Activated naive CD4-positive, alpha-beta T cell treated with anti-CD3 and anti-CD28 coated beads, Interleukin-2, amount 50 U/mL, for 72 hours (primary cell): ENCODE data around the gene SNAP29. TPM values are rescaled to one million over a fixed set of nuclear protein-coding genes. Genes with fewer than 3 reads are reported as not detected.
"Not testable (repeated sequence)": the region's sequence is repeated elsewhere in the genome, so short reads cannot be mapped to it uniquely, and the experiment has no call there.

Experiments used
- ATAC-seq, 2 donors: fragments of 150-1000 bp; cut with Tn5 transposase; 2 replicates each; pipeline ENCODE4 v1.10.0; 2021; ENCODE audit warnings: mild to moderate bottlenecking in 2 of 2, moderate library complexity in 2 of 2
- DNase-seq, 2 donors: peaks; one replicate each; pipeline ENCODE4 v3.0.0; 2021 to 2022; ENCODE audit warnings: low spot score in 2 of 2
- H3K27ac Mint-ChIP-seq, 2 donors: one replicate each; pipeline ENCODE4 v1.8.0; 2022; ENCODE audit warnings: mild to moderate bottlenecking in 2 of 2, mixed read lengths in 2 of 2
- H3K36me3 Mint-ChIP-seq, 2 donors: one replicate each; pipeline ENCODE4 v1.8.0; 2022; ENCODE audit warnings: mixed read lengths in 2 of 2
- H3K9me3 Mint-ChIP-seq, 2 donors: one replicate each; pipeline ENCODE4 v1.8.0; 2022; ENCODE audit warnings: mixed read lengths in 2 of 2
- total RNA-seq, 2 donors: library from RNA; stranded (reverse); gene quantifications; one replicate each; pipeline ENCODE4 v1.2.3, GENCODE V29; 2022

Gene SNAP29
- total RNA-seq, 2 donors from 2014 or later, result 25.2 to 25.6 TPM

DNA sequence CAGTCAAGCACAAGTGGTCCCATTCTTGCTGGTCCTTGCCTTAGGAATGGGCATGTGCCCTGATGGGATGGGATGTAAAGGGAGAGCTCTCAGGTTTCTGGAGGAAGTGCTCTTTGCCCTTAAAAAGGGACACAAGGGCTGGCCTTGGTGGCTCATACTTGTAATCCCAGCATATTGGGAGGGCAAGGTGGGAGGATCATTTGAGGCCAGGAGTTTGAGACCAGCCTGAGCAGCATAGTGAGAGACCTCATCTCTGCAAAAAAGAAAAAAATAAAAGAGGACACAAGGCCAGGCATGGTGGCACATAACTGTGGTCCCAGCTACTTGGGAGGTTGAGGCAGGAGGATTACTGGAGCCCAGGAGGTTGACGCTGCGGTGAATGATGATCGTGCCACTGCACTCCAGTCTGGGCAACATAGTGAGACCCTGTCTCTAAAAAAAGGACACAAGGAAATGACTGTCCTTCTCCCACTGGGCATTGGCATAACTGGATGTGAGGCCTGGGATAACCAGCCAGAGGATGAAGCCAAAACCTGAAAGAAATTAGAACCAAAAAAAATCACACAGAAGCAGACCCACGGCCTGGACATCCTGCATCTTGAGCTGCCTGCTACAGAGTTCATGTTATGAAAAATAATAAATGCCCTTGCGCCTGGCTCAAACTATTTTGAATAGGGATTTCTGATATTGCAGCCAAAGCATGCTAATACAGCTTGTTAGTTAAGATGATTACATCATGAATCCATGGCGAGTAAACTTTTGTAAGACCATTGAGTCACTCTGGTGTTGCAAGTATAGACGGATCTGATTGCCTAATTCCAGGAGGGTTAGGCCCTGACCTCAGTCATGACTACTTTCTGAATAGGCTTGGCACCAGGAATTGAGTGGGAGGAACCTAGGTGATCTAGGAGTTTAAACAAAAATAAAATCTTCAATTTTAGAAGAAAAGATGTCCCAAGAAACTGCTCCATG is 45.5 kb downstream of the SNAP29 start:
- H3K9me3 Mint-ChIP-seq, result no peaks in the 10 kb centered on the region
- no peak overlapping the region for H3K27ac Mint-ChIP-seq
- DNase-seq (no peak), ATAC-seq (no peak)
- no peaks in the 10 kb centered on the region for H3K36me3 Mint-ChIP-seq

- Mint-ChIP-seq H3K36me3 (no peaks in the 10 kb centered on the region), H3K27ac (no peak overlapping the region), H3K9me3 (no peaks in the 10 kb centered on the region)
- ATAC-seq, result no peak
- no peak for DNase-seq
Measured at GRCh38 chr22:20904980-20905355, 46.2 kb downstream of the SNAP29 start.

DNA sequence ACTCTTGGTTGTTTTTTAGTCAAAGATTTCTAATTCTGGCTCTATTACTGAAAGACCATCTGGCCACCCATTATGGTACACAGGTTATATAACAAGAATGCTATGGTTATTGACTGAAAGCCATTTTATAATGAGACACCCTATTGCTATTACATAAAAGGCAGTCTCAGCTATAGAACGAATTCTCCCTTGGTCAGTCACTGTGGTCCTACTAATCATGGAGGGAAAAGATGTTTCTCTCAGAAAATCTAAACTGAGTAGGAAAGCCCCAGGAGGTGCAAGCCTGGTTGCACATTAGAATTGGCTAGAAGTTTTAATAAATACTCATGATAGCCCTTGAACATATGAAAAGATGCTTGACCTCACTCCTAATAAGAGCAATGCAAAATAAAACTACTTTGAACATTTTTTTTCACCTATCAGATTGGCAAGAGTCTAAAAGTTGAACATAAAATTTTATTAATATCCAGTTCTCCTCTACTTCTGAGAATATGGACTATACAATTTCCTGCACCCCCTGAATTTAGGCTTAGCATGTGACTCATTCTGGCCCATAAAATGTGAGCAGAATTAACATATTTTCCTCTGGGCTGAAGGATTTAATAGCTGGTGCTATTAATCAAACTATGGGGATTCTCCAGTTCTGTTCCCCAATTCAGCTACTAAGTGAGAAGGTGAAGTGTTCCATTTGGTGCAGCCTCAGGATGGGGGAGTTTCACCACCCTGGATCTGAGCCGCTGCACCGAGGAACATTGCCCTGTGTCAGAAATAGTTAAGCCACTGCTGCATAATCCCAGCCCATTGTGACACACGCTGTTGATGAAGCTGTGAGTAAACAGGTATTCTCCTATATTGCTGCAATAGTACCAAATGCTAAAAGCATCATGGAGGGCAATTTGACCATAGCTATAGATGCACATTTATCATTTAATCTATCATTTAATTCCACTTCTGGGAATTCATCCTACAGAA is 46.9 kb downstream of the SNAP29 start:
- DNase-seq (no peak), ATAC-seq (no peak)
- Mint-ChIP-seq H3K27ac (no peak overlapping the region), H3K9me3 (no peaks in the 10 kb centered on the region), H3K36me3 (no peaks in the 10 kb centered on the region)

DNA sequence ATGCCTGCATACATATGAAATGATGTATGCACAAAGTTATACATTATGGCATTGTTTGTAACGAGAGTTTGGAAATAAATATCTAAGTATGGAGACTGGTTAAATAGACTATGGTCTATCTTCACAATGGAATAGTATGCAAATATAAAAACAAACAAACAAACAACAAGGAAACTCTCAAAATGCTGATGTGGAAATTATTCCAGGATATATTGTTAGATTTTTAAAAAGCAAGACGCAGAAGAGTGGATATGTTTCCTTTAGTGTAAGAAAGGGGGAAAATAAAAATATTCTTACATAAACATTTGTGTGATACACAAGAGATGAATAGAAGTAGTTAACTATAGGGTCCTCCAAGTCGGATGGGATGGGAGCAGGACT is 47.6 kb downstream of the SNAP29 start:
- no peaks in the 10 kb centered on the region for H3K36me3 Mint-ChIP-seq
- H3K27ac Mint-ChIP-seq, result no peak overlapping the region
- no peak for ATAC-seq
- DNase-seq, result no peak
- H3K9me3 Mint-ChIP-seq, result no peaks in the 10 kb centered on the region

GRCh38 chr22:20908717-20909116 is 49.9 kb downstream of the SNAP29 start:
- H3K36me3 Mint-ChIP-seq, ATAC-seq, DNase-seq, H3K9me3 Mint-ChIP-seq, H3K27ac Mint-ChIP-seq: not testable (repeated sequence)

GRCh38 chr22:20909543-20910303 is 50.9 kb downstream of the SNAP29 start:
- H3K27ac Mint-ChIP-seq, result no peak overlapping the region
- ATAC-seq (no peak), DNase-seq (no peak)
- H3K36me3 Mint-ChIP-seq, result no peaks in the 10 kb centered on the region
- H3K9me3 Mint-ChIP-seq, result no peaks in the 10 kb centered on the region

DNA sequence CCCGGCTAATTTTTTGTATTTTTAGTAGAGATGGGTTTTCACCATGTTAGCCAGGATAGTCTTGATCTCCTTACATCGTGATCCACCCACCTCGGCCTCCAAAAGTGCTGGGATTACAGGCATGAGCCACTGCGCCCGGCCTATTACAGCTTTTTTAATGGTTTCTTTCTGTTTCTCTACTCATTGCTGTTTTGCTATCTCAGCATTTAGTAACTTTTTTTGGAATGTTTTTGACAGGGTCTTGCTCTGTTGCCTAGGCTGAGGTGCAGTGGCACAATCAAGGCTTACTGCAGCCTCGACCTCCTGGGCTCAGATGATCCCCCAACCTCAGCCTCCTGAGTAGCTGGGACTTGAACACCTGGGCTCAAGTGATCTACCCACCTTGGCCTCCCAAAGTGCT is 53.7 kb downstream of the SNAP29 start:
- Mint-ChIP-seq H3K9me3 (no peaks in the 10 kb centered on the region), H3K36me3 (no peaks in the 10 kb centered on the region), H3K27ac (peak overlapping the region in 1 of 2 donors; percentile 48)
- no peak for ATAC-seq
- no peak for DNase-seq

GRCh38 chr22:20916916-20917810 is 58.4 kb downstream of the SNAP29 start, which contains the start of gene CRKL:
TSS of gene CRKL (plus strand) at chr22:20917407. CDS start at chr22:20917935, 528 bp downstream.
- DNase-seq (peak; percentile 93 to 98), ATAC-seq (peak; percentile 93 to 99)
- Mint-ChIP-seq H3K36me3 (peaks cover 20 to 23% of the 10 kb centered on the region in 2 donors), H3K9me3 (no peaks in the 10 kb centered on the region), H3K27ac (peak within 1 kb of the TSS; percentile 92 to 94)

DNA sequence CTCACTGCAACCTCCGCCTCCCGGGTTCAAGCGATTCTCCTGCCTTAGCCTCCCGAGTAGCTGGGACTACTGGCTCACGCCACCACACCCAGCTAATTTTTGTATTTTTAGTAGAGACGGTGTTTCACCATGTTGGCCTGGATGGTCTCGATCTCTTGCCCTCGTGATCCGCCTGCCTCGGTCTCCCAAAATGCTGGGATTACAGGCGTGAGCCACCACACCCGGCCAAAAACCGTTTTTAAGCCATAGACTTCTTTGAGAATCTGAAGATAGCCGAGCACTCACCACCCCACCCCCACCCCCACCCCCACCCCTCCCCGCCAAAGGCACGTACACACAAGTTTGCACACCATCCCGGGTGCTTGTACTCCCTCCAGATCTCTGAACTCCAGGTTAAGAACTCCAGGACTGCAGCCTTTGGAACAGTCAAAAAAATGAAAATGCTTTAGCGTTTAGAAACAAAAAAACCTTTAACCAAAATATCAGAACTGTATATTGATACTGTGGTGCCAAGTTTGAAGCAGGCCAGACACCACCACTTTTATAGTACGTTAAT is 59.9 kb downstream of the SNAP29 start:
- no peak for ATAC-seq
- no peak for DNase-seq
- Mint-ChIP-seq H3K9me3 (no peaks in the 10 kb centered on the region), H3K36me3 (peaks cover 20 to 23% of the 10 kb centered on the region in 2 donors), H3K27ac (peak overlapping the region; percentile 92 to 94)

GRCh38 chr22:20919718-20920117 is 60.9 kb downstream of the SNAP29 start:
- Mint-ChIP-seq H3K27ac (peak overlapping the region in 1 of 2 donors; percentile 94), H3K36me3 (peaks cover 20 to 23% of the 10 kb centered on the region in 2 donors)
- no peak for DNase-seq

GRCh38 chr22:20920881-20921203 is 62.0 kb downstream of the SNAP29 start:
- ATAC-seq, result no peak
- Mint-ChIP-seq H3K27ac (no peak overlapping the region), H3K9me3 (no peaks in the 10 kb centered on the region), H3K36me3 (peaks cover 20 to 23% of the 10 kb centered on the region in 2 donors)
- no peak for DNase-seq

More at GRCh38 chr22:20919718-20920117, 60.9 kb downstream of the SNAP29 start:
- no peaks in the 10 kb centered on the region for H3K9me3 Mint-ChIP-seq
- no peak for ATAC-seq

DNA sequence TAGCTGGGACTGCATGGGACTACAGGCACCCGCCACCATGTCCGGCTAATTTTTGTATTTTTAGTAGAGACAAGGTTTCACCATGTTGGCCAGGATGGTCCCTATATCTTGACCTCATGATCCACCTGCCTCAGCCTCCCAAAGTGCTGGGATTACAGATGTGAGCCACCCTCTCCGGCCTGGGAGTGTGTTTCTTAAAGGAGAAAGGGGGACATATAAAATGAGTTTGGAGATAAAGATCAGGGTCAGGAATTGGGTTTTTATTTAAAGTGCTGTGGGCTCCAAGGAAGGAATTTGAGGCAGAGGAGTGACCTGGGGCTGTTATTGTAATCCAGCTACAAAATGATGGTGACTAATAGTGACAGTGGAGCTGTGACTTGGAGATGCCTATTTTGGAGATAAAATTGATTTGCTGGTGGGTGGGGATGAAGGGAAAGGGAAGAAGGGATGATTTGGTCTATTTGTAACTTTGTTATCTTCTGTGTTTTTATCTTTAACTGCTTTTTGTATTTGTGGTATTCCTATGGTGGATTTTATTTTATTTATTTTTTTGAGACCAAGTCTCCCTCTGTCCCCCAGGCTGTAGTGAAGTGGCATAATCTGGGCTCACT is 63.4 kb downstream of the SNAP29 start:
- DNase-seq (no peak), ATAC-seq (no peak)
- no peak overlapping the region for H3K27ac Mint-ChIP-seq
- no peaks in the 10 kb centered on the region for H3K9me3 Mint-ChIP-seq
- H3K36me3 Mint-ChIP-seq, result peaks cover 20 to 23% of the 10 kb centered on the region in 2 donors

- Mint-ChIP-seq H3K36me3 (peaks cover 0 to 18% of the 10 kb centered on the region in 2 donors), H3K9me3 (no peaks in the 10 kb centered on the region)
- ATAC-seq, result no peak
Measured at GRCh38 chr22:20926243-20926642, 67.4 kb downstream of the SNAP29 start.

DNA sequence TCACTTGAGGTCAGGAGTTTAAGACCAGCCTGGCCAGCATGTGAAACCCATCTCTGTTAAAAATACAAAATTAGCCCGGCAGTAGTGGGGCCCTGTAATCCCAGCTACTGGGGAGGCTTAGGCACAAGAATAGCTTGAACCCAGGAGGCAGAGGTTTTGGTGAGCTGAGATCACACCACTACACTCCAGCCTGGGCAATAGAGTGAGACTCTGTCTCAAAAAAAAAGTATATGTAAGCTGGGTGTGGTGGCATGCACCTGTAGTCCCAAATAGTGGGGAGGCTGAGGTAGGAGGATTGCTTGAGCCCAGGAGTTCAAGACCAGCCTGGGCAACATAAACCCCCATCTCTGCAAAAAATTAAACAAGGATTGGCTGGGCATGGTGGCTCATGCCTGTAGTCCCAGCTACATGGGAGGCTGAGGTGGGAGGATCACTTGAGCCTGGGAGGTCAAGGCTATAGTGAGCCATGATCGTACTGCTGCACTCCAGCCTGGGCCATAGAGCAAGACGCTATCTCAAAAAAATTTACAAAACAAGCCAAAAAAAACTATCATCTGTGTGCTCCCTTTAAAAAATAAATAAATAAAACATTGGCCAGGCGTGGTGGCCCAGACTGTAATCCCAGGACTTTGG is 69.2 kb downstream of the SNAP29 start:
- no peak for ATAC-seq
- DNase-seq, result no peak
- peaks cover 0 to 18% of the 10 kb centered on the region in 2 donors for H3K36me3 Mint-ChIP-seq
- H3K9me3 Mint-ChIP-seq, result no peaks in the 10 kb centered on the region
- H3K27ac Mint-ChIP-seq, result peak overlapping the region in 1 of 2 donors; percentile 89

More at GRCh38 chr22:20926243-20926642, 67.4 kb downstream of the SNAP29 start:
- peak overlapping the region; percentile 0 to 8 for H3K27ac Mint-ChIP-seq
- DNase-seq, result no peak
